MM.1S (cell line): ENCODE results near the gene DOK4.

ENCODE experiments used
- DNase-seq: peaks from one replicate; pipeline ENCODE4 v3.0.0-alpha.2; 2015
- H2AFZ ChIP-seq: fragments of 300-600 bp; sonication (generic); 2 replicates; pipeline ENCODE4 v1.6.0; 2016; ENCODE audit warnings: antibody characterized with exemption, low read length
- H3F3A ChIP-seq: fragments of 300-600 bp; sonication (generic); 2 replicates; pipeline ENCODE4 v1.6.1; 2016; ENCODE audit warnings: mild to moderate bottlenecking, antibody characterized with exemption, low read length, moderate library complexity, mixed read lengths; ENCODE audit not compliant: insufficient read depth
- H3K27ac ChIP-seq: fragments of 300-600 bp; sonication (generic); 2 replicates; pipeline ENCODE4 v1.5.1; 2016; ENCODE audit warnings: mild to moderate bottlenecking, low read length
- H3K27me3 ChIP-seq: fragments of 300-600 bp; sonication (generic); replicated peaks from 2 replicates; pipeline ENCODE4 v1.6.0; 2016; ENCODE audit warnings: low read length; ENCODE audit not compliant: insufficient read depth
- H3K36me3 ChIP-seq: fragments of 300-600 bp; sonication (generic); replicated peaks from 2 replicates; pipeline ENCODE4 v1.6.1; 2016; ENCODE audit warnings: mild to moderate bottlenecking, low read length, mixed read lengths; ENCODE audit not compliant: insufficient read depth
- H3K4me1 ChIP-seq: fragments of 300-600 bp; sonication (generic); 2 replicates; pipeline ENCODE4 v1.6.1; 2016; ENCODE audit warnings: low read length, mixed read lengths
- H3K4me2 ChIP-seq: fragments of 300-600 bp; sonication (generic); 2 replicates; pipeline ENCODE4 v1.6.0; 2016; ENCODE audit warnings: low read depth, low read length
- H3K4me3 ChIP-seq: fragments of 300-600 bp; sonication (generic); 2 replicates; pipeline ENCODE4 v1.5.1; 2016; ENCODE audit warnings: low read length, mixed read lengths
- H3K79me2 ChIP-seq: fragments of 300-600 bp; sonication (generic); 2 replicates; pipeline ENCODE4 v1.6.1; 2016; ENCODE audit warnings: mixed run types, low read length, mixed read lengths
- H3K9ac ChIP-seq: fragments of 300-600 bp; sonication (generic); 2 replicates; pipeline ENCODE4 v1.6.1; 2016; ENCODE audit warnings: low read length, mixed read lengths
- H3K9me2 ChIP-seq: fragments of 300-600 bp; sonication (generic); replicated peaks from 2 replicates; pipeline ENCODE4 v1.6.1; 2016; ENCODE audit warnings: mild to moderate bottlenecking, low read length, mixed read lengths; ENCODE audit not compliant: insufficient read depth
- H3K9me3 ChIP-seq: fragments of 300-600 bp; sonication (generic); replicated peaks from 2 replicates; pipeline ENCODE4 v1.6.1; 2016; ENCODE audit warnings: mild to moderate bottlenecking, low read length, mixed read lengths; ENCODE audit not compliant: insufficient read depth
- H4K20me1 ChIP-seq: fragments of 300-600 bp; sonication (generic); 2 replicates; pipeline ENCODE4 v1.6.1; 2016; ENCODE audit warnings: mild to moderate bottlenecking, low read length, moderate library complexity, mixed read lengths; ENCODE audit not compliant: insufficient read depth
- EZH2 ChIP-seq: fragments of 300-600 bp; sonication (generic); optimal IDR thresholded peaks from 2 replicates; pipeline ENCODE3; 2017; ENCODE audit warnings: low read depth, mild to moderate bottlenecking, antibody characterized with exemption, low read length, mixed read lengths
- EZH2phosphoT487 ChIP-seq: fragments of 300-600 bp; sonication (generic); IDR thresholded peaks from 2 replicates; pipeline ENCODE4 v1.6.1; 2018; ENCODE audit warnings: antibody characterized with exemption, low read length
- TF ChIP-seq, protein P1 (sequence below): fragments of 300-600 bp; sonication (generic); IDR thresholded peaks from 2 replicates; pipeline ENCODE4 v1.5.1; 2016; ENCODE audit warnings: antibody characterized with exemption, low read length, mixed read lengths

Gene DOK4

DNA sequence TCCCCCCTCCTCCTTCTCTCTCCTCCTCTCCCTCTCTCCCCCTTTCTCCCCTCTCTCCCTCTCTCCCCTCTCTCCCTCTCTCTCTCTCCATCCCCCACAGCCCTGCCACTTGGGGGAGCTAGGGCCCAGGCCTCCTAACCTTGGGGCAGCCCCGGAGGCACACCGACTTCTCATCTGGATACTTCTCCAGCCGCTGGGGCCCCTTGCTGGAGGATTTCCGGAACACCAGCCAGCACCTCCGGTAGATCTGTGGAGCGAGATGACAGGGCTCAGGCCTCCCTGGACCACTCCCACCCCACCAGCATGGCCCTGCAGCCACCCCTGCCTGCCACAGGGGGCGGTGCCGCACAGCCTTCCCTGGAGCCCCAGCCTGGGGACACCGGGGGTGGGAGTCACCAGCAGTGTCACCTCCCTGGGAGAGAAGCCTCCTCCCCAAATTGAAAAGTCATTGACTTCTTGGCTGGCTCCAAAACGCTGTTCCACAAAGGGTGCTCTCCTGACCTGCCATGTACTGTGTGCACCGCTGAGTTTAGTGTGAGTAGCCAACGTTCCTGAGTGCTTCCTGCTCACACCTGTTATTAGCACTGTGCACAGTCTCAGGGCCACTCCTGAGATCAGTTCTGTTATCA, 10.5 kb downstream of the DOK4 start:
- Histone ChIP-seq H3K27me3 (no peaks in the 10 kb centered on the region), H3K4me1 (peaks cover 9% of the 10 kb centered on the region; the same call in 1 of the 2 replicates), H3K79me2 (no peaks in the 10 kb centered on the region), H4K20me1 (no peaks in the 10 kb centered on the region), H3K4me3 (peak overlapping the region; percentile 19; the same call in 1 of the 2 replicates), H3K9me3 (no peaks in the 10 kb centered on the region), H3K27ac (no peak overlapping the region), H3K9me2 (no peaks in the 10 kb centered on the region), H2AFZ (peak overlapping the region; percentile 67), H3K9ac (no peak overlapping the region), H3K36me3 (no peaks in the 10 kb centered on the region), H3K4me2 (peak overlapping the region; percentile 78), H3F3A (no peaks in the 10 kb centered on the region; the same call in 1 of the 2 replicates)
- TF ChIP-seq, protein P1, sequence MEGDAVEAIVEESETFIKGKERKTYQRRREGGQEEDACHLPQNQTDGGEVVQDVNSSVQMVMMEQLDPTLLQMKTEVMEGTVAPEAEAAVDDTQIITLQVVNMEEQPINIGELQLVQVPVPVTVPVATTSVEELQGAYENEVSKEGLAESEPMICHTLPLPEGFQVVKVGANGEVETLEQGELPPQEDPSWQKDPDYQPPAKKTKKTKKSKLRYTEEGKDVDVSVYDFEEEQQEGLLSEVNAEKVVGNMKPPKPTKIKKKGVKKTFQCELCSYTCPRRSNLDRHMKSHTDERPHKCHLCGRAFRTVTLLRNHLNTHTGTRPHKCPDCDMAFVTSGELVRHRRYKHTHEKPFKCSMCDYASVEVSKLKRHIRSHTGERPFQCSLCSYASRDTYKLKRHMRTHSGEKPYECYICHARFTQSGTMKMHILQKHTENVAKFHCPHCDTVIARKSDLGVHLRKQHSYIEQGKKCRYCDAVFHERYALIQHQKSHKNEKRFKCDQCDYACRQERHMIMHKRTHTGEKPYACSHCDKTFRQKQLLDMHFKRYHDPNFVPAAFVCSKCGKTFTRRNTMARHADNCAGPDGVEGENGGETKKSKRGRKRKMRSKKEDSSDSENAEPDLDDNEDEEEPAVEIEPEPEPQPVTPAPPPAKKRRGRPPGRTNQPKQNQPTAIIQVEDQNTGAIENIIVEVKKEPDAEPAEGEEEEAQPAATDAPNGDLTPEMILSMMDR: peak; percentile 91
- no peak for TF ChIP-seq EZH2phosphoT487
- peak; percentile 74 for DNase-seq

DNA sequence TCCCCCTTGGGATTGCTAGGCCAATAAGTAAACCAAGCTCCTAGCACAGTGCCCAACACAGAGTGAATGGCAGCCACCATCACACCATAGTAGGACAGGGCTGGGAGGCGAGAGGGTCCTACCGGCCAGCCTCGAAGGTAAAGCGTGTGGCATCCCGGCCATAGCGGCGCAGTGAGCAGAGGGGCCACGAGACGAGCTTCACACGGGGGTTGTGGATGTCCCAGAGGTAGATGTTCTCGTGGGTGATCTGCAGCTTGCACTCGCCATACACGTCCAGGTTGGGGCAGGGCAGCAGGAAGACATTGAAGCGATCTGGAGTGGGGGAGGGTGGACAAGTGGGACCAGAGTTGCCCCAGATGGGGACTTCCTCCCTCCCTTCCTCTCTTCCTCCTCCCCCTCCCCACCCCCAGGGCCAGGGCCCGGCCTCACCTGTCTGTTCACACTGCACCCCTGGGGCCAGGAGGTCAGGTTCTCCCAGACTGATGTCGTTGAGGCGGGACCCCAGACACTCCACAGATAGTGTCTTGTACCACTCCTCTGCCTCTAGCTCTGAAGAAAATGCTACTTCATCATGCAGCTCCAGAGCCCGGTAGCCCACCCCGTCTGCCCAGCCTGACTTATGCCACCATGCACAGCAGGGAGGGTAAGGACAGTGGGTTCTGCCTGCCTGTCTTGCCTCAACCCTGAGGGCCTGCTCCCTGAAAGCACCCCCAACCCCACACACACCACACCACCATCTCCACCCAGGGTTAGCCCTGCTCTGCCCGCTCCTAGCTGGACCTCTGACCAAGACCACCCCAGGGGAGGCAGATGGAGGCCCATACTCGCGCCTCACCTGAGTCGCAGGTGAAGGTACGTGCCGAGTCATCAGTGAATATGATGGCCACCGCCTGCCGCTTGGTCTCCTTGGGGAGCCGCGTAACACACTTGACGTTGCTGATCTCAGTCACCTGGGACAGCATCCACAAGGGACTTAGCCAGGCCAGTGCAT, 11.3 kb downstream of the DOK4 start:
- Histone ChIP-seq H3K79me2 (no peaks in the 10 kb centered on the region), H3K9me2 (no peaks in the 10 kb centered on the region), H3K4me2 (no peak overlapping the region), H3K4me3 (no peak overlapping the region), H3F3A (no peaks in the 10 kb centered on the region; the same call in 1 of the 2 replicates), H3K27ac (no peak overlapping the region), H3K9ac (no peak overlapping the region), H3K36me3 (no peaks in the 10 kb centered on the region; the same call in 1 of the 2 replicates), H3K4me1 (peaks cover 9% of the 10 kb centered on the region; the same call in 1 of the 2 replicates), H3K9me3 (no peaks in the 10 kb centered on the region), H4K20me1 (no peaks in the 10 kb centered on the region), H2AFZ (0 out of 2 replicates have a peak overlapping the region, but pooled peaks have one; percentile 67), H3K27me3 (no peaks in the 10 kb centered on the region)
- no peak for DNase-seq
- no peak for TF ChIP-seq EZH2phosphoT487
- TF ChIP-seq, protein P1: no peak
- no peak for TF ChIP-seq EZH2

DNA sequence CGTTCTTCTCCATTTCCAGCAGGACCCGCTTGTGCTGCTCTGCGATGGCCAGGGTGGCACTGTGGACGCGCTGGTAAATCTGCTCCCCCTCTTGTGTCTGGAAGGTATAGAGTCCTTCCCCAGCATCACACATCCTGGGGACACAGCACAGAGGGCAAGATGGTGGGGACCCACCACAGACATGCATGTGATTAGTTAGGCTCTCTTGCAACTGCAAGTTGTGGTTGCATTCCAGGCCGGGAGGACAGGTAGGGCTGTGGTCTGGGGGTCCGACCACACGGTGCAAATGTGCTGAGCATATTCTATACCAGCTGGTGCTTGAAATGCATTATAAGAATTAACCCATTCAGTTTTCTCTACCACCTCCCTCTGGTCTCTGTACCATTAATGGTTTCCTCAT, 12.4 kb downstream of the DOK4 start:
- H3K79me2 ChIP-seq: no peaks in the 10 kb centered on the region
- no peaks in the 10 kb centered on the region for H3K9me3 ChIP-seq
- H3K9ac ChIP-seq: no peak overlapping the region
- peaks cover 9% of the 10 kb centered on the region; the same call in 1 of the 2 replicates for H3K4me1 ChIP-seq
- no peaks in the 10 kb centered on the region for H3K27me3 ChIP-seq
- no peak overlapping the region for H2AFZ ChIP-seq
- no peak for DNase-seq
- H3K9me2 ChIP-seq: no peaks in the 10 kb centered on the region
- no peak overlapping the region for H3K4me2 ChIP-seq
- H3K27ac ChIP-seq: no peak overlapping the region
- no peaks in the 10 kb centered on the region; the same call in 1 of the 2 replicates for H3F3A ChIP-seq
- H3K4me3 ChIP-seq: no peak overlapping the region
- H4K20me1 ChIP-seq: no peaks in the 10 kb centered on the region
- H3K36me3 ChIP-seq: no peaks in the 10 kb centered on the region; the same call in 1 of the 2 replicates
- TF ChIP-seq EZH2 (no peak), EZH2phosphoT487 (no peak)
- TF ChIP-seq, protein P1: no peak
